Epithelial cell of esophagus (primary cell): Measurements from ENCODE around the gene NR3C1.
A peak's percentile ranks its signal among the peaks of the same experiment; 100 is the strongest.

Experiments
- DNase-seq: peaks from one replicate; pipeline ENCODE4 v3.0.0; 2010; ENCODE audit warnings: low read depth
- H3K4me3 ChIP-seq: 2 replicates; pipeline ENCODE4 v1.5.1; 2011; ENCODE audit warnings: mild to moderate bottlenecking, low read length, control low read depth
- TF ChIP-seq, protein P1 (sequence below): IDR thresholded peaks from 2 replicates; pipeline ENCODE4 v1.5.1; 2011; ENCODE audit warnings: low read depth, mild to moderate bottlenecking, low read length, control low read depth, inconsistent platforms; ENCODE audit not compliant: insufficient read depth; ENCODE audit errors: missing control alignments

Gene NR3C1

DNA sequence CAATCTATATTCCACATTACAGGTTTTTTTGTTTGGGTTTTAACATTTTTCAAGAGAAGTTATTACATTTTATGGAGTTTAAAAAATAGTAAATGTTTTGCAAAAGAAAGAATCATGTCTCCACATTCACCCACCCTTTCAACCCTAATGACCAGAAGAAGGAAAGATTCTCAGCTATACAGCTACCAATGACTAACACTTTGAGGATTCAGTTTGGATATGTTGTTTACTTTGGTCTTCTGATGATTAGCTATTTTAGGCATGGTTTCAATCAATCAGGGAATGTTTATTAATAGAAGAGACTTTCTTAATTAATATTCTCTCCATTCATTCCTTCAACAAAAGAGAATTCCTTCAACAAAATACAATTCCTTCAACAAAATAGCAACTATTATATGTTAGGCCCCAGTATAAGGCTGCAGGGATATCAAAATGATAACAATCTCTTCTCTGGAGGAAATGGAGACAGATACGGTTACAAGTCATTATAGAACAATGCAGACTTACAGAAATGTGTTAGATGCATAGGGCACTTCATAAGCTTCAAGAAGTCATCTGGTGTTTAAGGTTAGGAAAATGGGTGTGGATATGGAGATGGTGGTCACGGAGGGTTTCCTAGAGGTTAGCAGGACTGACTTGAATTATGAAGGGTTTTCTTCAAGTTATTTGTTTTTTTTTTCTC, 9.3 kb upstream of the NR3C1 start:
- no peak overlapping the region for H3K4me3 ChIP-seq
- TF ChIP-seq, protein P1, sequence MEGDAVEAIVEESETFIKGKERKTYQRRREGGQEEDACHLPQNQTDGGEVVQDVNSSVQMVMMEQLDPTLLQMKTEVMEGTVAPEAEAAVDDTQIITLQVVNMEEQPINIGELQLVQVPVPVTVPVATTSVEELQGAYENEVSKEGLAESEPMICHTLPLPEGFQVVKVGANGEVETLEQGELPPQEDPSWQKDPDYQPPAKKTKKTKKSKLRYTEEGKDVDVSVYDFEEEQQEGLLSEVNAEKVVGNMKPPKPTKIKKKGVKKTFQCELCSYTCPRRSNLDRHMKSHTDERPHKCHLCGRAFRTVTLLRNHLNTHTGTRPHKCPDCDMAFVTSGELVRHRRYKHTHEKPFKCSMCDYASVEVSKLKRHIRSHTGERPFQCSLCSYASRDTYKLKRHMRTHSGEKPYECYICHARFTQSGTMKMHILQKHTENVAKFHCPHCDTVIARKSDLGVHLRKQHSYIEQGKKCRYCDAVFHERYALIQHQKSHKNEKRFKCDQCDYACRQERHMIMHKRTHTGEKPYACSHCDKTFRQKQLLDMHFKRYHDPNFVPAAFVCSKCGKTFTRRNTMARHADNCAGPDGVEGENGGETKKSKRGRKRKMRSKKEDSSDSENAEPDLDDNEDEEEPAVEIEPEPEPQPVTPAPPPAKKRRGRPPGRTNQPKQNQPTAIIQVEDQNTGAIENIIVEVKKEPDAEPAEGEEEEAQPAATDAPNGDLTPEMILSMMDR = no peak
- no peak for DNase-seq

DNA sequence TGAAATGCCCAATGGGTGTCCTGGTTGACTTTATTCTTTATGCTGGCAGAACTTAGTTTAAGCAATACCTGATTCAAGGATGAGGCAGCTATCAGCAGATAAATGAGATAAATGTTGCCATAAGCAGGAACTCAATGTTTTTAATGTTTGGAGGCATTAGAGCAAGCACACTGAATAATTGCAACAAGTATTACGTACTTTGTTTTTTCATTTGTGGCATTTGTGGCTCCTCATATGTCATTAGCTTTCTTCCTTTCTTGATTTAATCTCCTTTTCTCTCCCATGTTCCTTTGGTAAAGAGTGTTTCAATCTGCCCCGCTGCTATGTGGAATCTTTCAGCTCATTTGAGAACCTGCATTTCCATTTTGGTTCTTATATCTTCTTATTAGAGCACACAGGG, 6.4 kb upstream of the NR3C1 start:
- no peak overlapping the region for H3K4me3 ChIP-seq
- TF ChIP-seq, protein P1 = no peak
- DNase-seq = no peak

DNA sequence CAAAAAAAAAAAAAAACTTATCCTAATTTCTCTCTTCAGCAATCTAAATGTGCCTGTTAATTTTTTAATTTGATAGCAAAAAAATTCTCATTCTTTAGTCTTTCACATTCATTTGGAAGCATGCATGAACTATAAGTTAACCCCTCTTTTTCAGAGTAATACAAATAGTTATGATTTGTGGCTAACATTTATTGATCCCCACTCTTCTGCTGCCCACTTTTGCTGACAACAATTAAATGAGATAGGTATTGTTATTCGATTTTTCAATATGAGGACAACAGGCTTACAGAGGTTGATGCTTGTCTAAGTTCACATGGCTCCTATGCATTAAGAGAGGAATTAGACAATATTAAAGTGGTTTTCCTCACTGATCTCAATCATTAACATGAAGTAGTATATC, 2.9 kb upstream of the NR3C1 start:
- no peak for DNase-seq
- H3K4me3 ChIP-seq = no peak overlapping the region
- TF ChIP-seq, protein P1 = no peak

DNA sequence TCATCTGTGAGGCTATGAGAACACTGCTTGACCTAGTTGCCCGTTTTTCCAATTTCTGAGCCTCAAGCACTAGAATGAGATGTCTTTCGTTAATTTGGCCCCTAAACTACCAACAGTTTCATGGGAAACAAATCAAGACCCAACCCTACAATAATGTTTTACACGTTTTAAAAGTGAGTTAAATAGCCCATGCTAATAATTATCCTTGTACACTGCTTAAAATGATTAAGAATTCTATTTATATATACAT, 2.3 kb upstream of the NR3C1 start:
- H3K4me3 ChIP-seq = peak overlapping the region; percentile 57
- TF ChIP-seq, protein P1 = no peak
- no peak for DNase-seq

GRCh38 chr5:143405063-143405848, 1.8 kb upstream of the NR3C1 start:
- DNase-seq = peak; percentile 82
- peak overlapping the region; percentile 57 for H3K4me3 ChIP-seq
- TF ChIP-seq, protein P1 = no peak

DNA sequence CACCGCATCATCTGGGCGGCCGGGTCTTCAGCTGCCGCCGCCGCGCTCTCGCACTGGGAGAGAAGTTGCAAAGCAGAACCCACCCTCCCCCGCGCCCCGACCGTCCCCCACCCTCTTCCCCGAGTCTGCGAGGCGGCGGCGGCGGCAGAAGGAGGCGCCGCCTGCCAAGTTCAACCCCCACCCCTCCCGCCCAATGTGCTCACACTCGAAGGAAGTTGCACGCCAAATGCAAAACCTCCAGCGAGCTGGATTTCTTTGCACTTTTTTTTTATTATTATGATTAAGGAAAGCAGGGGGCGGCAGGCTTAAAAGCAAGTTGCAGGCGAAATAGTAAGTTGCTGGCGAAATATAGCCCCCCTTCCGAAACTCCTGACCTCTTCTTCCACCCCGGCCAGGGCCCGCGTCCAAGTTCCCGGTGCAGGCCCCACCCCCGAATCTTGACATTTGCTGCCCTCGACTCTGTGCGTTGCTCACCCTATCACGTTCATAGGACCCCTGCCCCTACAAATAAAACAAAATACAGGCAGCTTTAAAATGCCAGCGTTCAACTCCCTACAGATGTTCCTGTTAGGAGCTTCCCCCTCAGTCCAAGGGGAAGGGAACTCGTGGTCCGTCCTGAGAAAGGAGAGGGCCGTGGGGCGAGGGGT, 1.1 kb upstream of the NR3C1 start:
- peak; percentile 87 for DNase-seq
- peak overlapping the region; percentile 64 for H3K4me3 ChIP-seq
- TF ChIP-seq, protein P1 = peak; percentile 7

DNA sequence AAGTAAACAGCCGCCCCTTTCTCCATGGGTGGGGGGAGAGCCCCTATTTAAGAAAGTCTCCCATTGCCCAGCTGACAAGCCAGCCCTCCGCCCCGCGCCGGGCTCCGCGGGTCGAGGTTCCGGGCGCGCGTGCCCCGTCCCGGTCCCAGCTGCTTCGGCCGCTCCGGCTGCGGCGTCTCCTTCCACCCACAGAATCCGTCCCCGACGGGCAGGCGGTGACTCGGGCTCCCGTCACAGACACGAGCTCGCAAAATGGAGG, 223 bp downstream of the NR3C1 start:
- TF ChIP-seq, protein P1 = no peak
- H3K4me3 ChIP-seq = peak overlapping the region; percentile 72
- DNase-seq = no peak
